ENCODE measurements around the gene KCND3. TPM values are rescaled to one million over a fixed set of nuclear protein-coding genes. Genes with fewer than 3 reads are reported as not detected.

KCND3 gene
- total RNA-seq, 1 experiment from 2014 or later: 0.17 TPM

DNA sequence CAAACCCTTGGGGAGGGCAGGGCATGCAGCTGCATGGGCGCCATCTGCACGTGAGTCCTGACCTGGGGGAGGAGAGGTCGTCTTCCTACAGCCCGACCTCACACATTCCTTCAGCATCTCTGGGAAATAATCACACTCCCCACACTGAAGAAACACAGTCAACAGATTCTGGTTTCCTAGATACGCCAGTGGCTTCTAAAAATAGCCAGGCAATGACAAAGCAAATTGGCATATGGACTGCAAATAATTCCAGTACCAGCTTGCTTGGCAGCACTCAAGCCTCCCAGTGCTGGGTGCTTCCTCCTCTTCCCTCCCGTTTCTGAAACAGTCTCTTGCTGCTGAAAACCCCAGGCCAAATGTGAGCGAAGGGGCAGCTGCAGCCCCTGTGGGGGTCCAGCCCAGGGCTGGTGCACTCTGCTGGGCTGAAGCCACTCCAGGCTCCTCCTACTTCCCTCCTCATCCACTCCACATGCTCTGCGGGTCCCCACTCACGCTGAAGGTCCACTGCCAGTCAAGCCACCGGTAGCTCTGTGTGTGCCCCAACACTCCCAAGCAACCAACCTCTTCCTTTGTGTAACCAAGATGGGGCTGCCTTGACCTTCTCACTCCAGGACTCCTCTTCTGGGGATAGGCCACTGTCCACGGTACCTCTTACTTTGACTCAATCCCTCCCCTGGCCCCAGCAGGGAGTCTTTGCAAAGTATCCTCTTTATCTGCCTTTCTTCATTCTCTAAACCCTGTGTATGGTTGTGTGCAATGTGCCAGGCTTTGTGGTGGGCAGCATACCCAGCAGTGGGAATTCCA, 69.0 kb downstream of the KCND3 start:
- DNase-seq (ENCODE audit: low spot score): peak; percentile 72

DNA sequence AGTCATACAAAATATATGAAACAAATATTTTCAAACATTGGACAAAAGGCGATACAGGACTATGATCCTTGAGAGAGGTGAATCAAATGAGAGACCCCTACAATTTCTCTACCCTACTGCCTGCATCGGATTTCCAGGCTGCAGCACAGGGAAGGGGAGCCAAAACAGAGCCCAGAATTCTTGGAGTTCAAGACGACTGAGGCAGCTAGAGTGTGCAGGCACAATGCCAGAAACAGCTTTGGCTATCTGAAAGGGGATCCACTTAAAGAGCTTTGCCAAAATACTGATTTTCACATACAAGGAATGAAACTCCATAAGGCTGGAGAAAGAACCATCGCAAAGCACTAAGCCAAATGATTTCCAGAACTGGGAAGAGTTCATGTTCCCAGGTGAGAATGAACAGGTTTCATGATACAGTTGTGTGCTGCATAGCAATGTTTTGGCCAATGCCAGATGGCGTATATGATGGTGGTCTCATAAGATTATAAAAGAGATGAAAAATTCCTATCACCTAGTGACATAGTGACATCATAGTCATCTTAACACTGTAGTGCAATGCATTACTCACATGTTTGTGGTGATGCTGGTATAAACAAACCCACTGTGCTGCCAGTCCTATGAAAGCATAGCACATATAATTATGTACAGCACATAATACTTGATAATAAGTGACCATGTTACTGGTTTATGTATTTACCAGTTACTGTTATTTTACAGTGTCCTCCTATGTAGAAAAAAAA, 77.5 kb downstream of the KCND3 start:
- no peak for DNase-seq (ENCODE audit: low spot score)

DNA sequence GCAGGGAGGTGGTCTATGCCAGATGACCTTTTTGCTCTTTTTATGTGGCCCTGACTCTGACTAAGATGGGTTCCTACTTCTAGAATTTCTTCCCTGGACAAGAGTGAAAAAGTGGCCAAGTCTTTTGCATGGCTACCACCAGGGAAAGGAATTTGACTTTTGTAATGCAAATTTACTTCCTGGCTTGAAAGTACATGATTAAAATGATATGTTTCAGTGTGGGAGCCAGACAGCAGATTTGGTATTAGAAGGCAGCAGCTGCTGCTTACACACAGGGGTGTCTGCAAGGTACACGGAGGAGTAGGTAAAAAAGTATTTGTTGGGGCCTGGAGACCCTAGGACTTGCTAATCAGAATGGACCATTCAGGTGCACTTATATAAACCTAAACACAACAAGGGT, 78.4 kb downstream of the KCND3 start:
- DNase-seq (ENCODE audit: low spot score): no peak

DNA sequence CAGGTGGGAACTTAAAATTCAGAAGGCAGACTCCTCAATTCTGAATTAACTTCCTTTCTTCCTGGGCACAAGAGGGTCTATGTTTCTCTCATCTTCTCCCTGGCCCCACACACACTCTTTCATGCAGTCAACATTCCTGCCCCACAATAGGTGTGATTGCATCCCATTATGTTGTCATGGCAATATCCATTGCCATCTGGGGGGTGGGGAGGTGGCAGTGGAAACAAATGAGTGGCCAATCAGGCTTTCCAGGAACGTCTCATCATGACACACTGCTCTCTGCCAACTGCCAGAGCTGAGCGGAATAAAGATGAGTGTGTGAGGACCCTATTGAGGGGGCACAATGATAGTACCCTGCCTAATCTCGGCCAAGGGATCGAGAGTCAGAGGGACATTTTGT, 80.4 kb downstream of the KCND3 start:
- no peak for DNase-seq (ENCODE audit: low spot score)

DNA sequence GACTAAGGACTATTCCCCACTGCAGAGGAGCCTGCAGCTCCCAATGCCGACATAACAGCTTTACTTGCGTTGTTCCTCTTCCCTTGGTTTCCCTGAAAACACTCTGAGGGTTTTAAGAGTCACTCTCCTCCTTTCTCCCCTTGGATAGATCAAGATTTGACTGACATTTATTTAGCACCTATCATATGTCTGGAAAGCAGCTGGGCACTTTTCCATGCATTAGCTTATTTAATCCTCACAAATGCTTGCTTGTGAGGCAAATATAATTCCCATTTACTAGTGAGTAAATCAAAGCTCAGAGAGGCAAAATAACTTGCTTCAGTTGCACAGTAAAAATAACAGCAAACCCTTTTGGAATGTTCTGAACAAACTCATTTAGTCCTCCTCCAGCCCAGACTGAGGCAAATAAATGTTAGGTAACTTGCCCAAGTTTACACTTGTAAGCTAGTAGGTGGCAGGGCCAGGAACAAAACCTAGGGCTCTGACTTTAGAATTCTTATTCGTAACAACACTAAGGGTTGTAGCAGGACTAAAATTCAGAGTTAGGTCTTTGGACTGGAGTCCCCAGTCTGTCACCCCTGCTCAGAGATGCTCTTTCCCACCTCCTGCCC, 81.4 kb downstream of the KCND3 start:
- DNase-seq (ENCODE audit: low spot score): no peak

DNA sequence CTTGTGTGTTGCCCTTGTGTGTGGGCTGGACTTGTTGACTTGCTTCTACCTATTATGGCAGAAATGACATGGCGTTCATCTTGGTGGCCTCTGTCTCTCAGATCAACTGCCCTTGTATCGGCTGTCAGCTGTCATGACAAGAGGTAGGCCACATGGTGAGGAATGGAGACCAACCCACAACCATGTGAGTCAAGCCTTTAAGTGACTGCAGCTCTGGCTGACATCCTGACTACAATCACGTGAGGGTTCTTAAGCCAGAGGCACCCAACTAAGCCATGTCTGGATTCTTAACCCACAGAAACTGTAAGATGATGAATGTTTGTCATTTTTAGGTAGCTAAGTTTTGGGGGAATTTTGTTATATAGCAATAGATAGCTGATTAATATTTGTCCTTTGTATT, 82.1 kb downstream of the KCND3 start:
- no peak for DNase-seq (ENCODE audit: low spot score)

DNA sequence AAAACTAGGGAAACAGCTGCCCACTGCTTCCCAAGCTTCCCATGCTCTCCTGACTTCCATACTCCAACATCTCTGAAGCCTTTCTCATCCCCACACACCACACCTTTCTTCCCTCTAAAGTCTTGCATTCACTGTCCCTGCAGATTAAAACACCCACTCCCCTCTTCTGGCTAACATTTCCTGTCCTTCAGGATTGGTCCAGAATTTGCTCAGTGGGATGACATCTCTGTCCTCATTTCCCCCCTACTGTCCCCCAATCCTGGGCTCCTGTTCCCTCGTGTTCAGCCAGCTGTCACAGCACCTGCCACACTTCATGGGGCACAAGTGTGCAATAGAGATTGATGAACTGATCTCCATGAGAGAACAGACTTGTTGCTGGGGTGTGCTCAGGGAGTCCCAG, 82.7 kb downstream of the KCND3 start:
- no peak for DNase-seq (ENCODE audit: low spot score)

DNA sequence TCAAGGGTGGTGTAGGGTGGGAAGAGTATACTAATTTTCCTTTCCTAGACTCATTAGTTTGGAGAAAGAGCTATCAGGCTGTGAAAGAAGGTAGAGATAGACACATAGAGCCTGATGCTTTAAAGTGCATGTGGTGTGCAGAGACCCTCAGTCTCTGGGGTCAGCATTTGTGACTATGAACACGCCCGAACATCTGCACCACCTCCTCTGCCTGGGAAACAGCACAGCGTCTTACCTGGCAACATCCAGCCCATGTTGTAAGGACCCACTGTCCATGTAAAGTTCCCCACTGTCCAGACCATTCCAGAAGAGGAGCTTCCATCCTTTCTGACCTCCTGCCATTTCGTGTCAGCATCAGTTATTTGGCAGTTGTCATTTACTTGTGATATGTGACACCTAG, 83.4 kb downstream of the KCND3 start:
- DNase-seq (ENCODE audit: low spot score): no peak

DNA sequence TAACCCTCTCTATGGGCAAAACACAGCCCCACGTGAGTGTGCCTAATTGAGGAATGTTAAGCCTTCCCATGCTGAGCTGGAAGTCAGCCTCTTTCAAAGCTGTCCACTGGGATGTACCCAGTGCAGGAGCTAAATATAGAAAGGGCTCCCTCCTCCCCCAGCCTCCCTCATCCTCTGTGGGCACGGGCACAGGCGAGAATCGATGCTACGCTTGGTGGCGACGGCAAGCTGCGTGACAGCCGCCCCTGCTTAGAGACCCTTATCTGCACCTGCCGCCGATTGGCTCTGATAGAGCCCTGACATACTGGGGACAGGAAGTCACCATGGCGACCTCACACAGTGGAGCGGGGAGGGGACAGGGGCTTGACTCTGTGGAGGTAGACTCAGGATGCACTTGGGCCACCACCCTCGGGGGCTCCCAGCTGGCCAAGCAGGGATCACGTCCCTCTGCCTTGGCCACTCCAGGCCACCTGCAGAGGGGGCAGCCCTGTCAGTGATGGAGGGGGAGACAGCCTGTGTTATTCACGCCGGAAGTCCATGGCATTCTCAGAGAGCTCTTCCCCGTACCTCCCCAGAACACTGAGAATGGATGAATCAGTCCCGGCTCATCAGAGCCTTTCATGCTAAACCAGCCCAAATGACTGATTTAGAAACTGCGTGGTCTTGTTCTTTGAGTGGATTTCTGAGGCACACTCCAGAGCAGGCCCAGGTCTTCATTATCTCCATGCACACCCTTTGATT, 84.8 kb downstream of the KCND3 start:
- peak; percentile 24 for DNase-seq (ENCODE audit: low spot score)

DNA sequence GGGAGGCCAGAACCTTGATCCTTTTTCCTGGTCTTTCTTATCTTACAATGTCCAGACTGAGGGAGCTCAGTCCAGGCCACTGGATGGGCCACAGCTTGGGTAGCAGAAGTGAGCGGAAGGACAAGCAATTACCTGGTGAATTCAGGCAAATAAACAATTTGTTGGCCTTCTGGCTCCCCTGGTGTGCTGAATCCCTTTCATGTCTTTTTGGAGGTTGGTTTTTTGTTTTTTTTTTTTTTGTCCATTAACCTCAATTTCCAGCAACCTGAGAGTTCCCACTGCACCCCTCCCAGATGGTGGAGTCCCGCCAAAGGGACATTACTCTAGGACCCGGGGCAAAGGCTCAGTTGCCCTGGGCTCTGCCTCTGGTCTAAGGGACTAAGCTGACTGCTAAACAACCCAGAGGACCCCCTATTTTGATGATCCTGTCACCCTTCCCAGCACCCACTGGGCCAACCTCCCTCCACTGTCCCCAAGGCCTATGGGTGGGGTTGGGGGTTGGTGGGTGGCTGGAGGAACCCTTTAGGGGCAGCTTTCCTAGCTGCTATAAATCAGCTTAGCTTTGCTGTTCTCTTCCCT, 85.5 kb downstream of the KCND3 start:
- DNase-seq (ENCODE audit: low spot score): no peak

DNA sequence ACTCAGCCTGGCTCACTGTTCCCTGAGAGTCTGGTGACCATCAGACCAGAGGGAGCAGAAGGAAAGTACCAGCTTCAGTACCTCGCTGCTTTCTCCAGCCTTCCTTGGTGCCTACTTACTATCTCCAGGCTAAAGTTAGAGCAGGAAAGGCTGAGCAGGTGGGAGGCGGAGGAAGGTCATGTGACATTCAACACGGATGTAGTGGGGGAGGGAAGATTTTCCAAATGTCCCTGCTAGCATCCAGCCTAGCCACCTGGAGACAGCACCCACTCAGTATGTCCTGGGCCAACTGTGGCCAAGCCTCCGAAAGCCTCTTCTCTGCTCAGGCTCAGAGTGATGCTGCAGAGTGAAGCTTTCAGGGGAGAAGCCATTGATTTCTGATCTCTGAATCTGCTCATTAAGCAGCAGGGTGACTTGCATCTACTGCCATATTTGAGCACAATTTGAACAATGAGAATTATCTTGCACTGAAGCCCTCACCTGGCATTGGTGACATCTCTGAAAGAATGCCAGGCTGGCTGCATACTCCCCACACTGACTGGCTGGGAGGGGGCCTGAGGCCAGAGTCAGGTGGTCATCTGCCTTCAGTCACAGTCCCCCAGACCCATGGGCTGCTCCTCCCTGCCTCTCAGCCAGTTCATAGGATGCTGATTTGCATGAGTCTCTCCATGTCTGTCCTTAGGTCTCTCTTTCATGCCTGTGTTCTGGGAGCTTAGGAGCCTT, 86.2 kb downstream of the KCND3 start:
- no peak for DNase-seq (ENCODE audit: low spot score)

DNA sequence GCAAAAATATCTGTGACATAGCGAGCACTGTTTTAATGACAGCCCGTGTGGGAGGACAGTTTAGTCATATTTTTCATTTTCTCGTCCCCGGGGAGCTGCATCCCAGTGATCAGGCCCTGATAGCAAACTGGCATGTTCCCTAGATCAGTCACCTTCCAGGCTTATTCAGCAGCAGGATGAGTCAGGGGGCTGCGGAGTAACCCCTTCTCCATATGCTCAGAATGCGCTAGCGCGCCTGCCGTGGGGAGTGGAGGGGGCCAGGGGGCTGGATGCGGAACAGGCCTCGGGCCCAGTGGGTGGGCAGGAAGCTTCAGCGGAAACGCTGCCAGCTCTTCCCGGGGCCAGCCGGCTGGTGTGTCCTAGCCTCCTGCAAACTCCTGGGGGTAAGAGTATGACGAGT, 94.0 kb downstream of the KCND3 start:
- DNase-seq (ENCODE audit: low spot score): no peak

DNA sequence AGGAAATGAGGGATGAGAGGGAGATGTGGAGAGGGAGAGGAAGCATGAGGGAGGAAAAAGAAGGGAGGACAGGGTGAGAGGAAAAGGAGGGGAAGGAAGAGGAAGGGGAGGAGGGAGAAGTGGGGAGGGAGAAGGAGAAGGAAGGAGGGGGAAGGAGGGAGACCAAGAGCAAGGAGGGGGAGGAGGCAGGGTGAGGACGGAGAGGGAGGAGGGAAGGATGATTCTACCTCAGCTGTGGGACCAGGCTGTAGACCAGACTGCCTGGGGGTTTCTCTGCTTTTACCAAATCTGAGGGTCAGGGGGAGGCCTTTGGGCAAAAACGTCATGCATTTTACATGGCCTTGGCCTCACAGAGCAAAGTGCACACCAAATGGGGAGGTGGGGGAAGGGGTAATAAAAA, 94.5 kb downstream of the KCND3 start:
- DNase-seq (ENCODE audit: low spot score): no peak

DNA sequence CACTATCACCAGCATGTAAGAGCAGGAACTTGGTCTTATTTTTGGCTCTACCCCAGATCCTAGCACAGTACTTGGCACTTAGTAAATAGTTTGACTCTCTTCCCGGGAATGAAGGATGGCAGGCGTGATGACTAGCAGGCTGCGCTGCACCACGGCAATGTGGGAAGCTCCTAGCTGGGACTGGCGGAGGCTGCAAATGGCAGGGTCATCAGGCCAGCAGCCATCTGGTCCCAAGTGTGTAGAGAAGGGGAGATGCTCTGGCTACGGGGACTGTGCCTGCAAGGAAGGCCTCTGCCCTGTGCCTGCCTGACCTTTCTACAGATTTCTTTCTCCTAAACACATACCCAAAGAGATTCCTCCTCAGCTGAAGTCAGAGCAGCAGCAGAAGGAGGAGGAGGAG, 95.0 kb downstream of the KCND3 start:
- no peak for DNase-seq (ENCODE audit: low spot score)

DNA sequence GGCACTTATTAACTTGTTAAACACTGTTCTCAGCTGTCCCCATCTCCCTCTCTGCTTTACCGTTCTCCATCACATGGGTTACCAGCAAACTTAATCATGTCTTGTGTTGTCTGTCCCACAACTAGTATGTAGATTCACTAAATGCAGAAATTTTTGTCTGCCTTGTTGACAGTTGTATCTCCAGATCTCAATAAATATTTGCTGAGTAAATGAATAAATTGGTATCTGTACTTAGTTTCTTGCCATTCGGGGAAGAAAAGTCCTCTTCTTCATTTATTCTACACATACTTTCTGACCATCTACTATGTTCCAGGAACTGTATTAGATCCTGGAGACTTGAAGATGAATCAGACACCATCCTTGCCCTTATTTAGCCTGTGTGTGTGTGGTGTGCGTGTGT, 97.9 kb downstream of the KCND3 start:
- no peak for DNase-seq (ENCODE audit: low spot score)

DNA sequence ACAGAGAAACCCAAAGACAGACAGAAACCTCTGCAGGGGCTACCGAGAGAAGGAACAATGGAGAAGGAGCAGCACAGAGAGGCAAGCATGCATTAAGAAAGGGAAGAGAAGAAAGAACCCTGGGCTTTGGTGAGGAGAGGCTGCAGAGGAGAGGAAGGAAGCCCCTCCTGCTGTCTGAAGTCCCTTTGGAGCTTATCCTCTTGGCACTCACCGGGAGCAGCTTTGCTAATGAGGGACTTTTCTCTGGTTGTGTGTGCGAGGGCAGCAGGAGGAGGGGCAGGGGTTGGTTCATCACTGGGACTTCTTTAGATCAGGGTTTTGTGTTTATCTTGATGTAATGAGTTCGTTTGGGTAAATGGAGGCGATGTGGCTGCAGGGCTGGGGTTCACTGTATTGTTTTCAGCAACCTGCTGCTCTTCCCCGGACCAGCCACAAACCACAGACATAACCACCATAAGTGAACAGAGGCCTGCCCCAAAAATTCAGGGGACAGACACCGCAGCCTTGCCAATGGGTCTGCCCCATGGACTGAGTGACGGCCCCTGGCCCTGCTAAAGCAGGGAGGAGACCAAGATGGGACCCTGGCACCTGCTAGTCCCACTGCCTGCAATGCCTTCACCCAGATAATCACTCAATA, 100.6 kb downstream of the KCND3 start:
- no peak for DNase-seq (ENCODE audit: low spot score)

DNA sequence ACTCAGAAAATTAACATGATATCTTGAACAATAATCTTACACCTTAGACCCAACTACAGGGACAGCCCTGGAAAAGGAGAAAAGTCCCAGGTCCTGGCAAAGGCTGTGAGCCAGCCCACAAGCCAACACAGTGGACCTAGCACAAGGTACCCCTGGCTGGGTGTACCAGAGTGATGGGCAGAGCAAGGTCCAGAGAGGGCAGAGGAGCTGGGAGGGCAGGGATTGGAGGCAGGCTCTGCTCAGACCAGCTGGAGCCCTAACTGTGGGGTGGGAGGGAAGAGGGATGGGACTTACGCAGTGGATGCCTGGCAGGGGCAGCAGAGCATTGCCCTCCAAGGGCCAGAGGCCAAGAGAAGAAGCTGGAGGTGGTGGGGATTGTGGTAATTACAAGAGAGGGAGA, 101.6 kb downstream of the KCND3 start:
- DNase-seq (ENCODE audit: low spot score): no peak

DNA sequence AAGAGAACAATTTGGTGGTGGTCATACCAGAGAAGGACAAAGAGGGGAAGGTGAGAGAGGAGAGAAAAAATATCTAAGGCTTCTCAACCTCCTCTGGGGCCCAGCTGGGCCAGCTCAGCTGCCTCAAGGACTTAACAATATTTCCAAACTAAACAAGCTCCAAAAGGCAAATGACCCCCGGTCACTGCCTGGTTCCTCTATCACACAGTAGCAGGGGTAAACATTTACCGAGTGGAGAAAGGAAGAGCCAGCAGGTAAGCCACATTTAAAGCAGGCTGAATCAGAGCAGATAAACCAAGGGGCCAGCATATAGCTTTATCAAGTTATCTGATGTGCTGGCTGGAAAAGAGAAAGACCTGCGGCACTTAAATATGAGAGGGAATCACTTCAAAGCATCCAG, 102.1 kb downstream of the KCND3 start:
- DNase-seq (ENCODE audit: low spot score): no peak

DNA sequence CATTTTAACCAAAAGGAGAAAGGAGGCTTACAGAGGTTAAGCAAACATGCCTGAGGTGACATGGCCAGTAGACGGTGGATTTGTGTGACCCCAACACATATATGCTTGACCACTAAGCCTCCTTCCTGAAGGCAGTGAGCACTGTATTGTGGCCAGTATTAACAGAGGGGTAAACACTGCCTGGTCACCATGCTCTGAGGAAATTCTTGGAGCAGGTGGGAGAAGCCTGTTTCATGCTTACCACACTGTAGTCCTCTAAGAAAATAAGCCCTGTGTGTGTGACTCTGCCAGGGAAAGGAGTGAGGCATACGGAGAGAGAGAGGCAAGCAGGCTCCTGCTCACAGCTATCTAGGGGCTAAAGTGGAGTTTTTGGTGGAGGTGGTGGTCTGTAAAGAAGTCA, 102.7 kb downstream of the KCND3 start:
- no peak for DNase-seq (ENCODE audit: low spot score)

DNA sequence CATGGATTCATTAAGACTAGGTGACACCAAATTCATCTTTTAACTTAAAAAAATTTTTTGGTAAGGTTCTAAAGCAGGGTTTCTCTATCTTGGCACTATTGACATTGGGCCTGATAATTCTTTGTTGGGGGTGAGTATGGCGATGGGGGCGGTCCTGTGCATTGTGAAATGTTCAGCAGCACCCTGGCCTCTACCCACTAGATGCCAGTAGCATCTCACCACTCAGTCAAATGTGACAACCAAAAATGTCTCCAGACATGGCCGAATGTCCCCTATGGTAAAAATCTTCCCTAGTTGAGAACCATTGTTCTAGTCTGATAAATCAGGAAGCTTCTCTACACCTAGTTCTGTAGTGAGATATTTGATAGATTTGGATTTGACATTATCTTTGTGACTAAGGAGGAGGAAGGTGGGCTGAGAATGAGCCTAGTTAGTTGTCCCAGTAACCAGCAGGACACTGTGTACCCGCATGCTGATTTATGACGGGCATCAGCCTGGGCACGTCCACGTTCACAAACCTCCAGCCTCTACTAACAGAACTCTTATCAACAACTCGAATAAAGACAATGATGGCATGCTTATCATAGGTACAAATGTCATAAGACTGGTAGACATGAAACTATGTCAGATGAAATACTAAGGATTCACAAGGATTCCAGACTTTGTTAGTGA, 104.6 kb downstream of the KCND3 start:
- no peak for DNase-seq (ENCODE audit: low spot score)

Data from A172 (cell line).